ENCODE measurements around the gene SRSF6.
"Not testable (repeated sequence)": the region's sequence is repeated elsewhere in the genome, so short reads cannot be mapped to it uniquely, and the experiment has no call there.

The SRSF6 gene

GRCh38 chr20:43457640-43458421, at the start of gene SRSF6:
Gene SRSF6, plus strand, starts transcription at chr20:43457896. Its CDS starts 138 bp downstream, at chr20:43458034.
- DNase-seq (ENCODE audit: low spot score), result peak; percentile 90

GRCh38 chr20:43408848-43409576, 48.7 kb upstream of the SRSF6 start:
- no peak for DNase-seq (ENCODE audit: low spot score)

- DNase-seq (ENCODE audit: low spot score), result no peak
These were observed 48.2 kb upstream of the SRSF6 start for GRCh38 chr20:43409577-43409913.

GRCh38 chr20:43415661-43416430, 41.9 kb upstream of the SRSF6 start:
- no peak for DNase-seq (ENCODE audit: low spot score)

GRCh38 chr20:43416591-43417228, 41.0 kb upstream of the SRSF6 start:
- no peak for DNase-seq (ENCODE audit: low spot score)

- no peak for DNase-seq (ENCODE audit: low spot score)
These were observed 37.5 kb upstream of the SRSF6 start for GRCh38 chr20:43420192-43420591.

GRCh38 chr20:43420913-43421312, 36.8 kb upstream of the SRSF6 start:
- DNase-seq (ENCODE audit: low spot score), result not testable (repeated sequence)

- no peak for DNase-seq (ENCODE audit: low spot score)
These were observed 31.5 kb upstream of the SRSF6 start for GRCh38 chr20:43426172-43426571.

- no peak for DNase-seq (ENCODE audit: low spot score)
These were observed 27.2 kb upstream of the SRSF6 start for GRCh38 chr20:43430265-43431133.

GRCh38 chr20:43431134-43431519, 26.6 kb upstream of the SRSF6 start:
- no peak for DNase-seq (ENCODE audit: low spot score)

GRCh38 chr20:43432498-43432897, 25.2 kb upstream of the SRSF6 start:
- no peak for DNase-seq (ENCODE audit: low spot score)

- DNase-seq (ENCODE audit: low spot score), result no peak
These were observed 24.3 kb upstream of the SRSF6 start for GRCh38 chr20:43433250-43433854.

- no peak for DNase-seq (ENCODE audit: low spot score)
These were observed 23.1 kb upstream of the SRSF6 start for GRCh38 chr20:43434565-43434964.

- no peak for DNase-seq (ENCODE audit: low spot score)
These were observed 18.9 kb upstream of the SRSF6 start for GRCh38 chr20:43438578-43439316.

GRCh38 chr20:43440531-43440930, 17.2 kb upstream of the SRSF6 start:
- DNase-seq (ENCODE audit: low spot score), result no peak

- no peak for DNase-seq (ENCODE audit: low spot score)
These were observed 15.3 kb upstream of the SRSF6 start for GRCh38 chr20:43442282-43442880.

- no peak for DNase-seq (ENCODE audit: low spot score)
These were observed 13.6 kb upstream of the SRSF6 start for GRCh38 chr20:43444107-43444506.

- DNase-seq (ENCODE audit: low spot score), result no peak
These were observed 11.3 kb upstream of the SRSF6 start for GRCh38 chr20:43446361-43446879.

GRCh38 chr20:43448431-43448747, 9.3 kb upstream of the SRSF6 start:
- DNase-seq (ENCODE audit: low spot score), result not testable (repeated sequence)
